Activated T-cell treated with anti-CD3 and anti-CD28 coated beads for 1 hour (primary cell): ENCODE measurements around the gene TMC8.
A peak's percentile ranks its signal among the peaks of the same experiment; 100 is the strongest.

ENCODE experiments used
- DNase-seq: peaks from one replicate; pipeline ENCODE4 v3.0.0-alpha.2; 2020; ENCODE audit warnings: low read depth

Gene TMC8

DNA sequence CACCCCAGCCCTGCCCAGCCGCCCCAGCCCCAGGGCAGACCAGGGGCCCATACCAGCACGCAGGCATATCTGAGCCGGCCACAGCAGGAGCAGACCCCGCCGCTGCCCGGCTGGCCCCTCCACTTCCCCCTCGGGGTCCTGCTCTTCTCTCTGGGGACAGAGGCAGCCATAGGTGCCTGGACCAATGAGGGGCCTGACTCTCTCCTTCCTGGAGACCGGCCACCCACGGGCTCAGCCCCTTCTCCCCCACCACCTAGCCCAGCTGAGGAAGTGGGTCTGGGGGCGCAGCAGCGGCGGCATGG lies 5.8 kb upstream of the TMC8 start:
- no peak for DNase-seq

- DNase-seq: peak; percentile 31
These were observed 5.2 kb upstream of the TMC8 start for GRCh38 chr17:78125138-78125913.

DNA sequence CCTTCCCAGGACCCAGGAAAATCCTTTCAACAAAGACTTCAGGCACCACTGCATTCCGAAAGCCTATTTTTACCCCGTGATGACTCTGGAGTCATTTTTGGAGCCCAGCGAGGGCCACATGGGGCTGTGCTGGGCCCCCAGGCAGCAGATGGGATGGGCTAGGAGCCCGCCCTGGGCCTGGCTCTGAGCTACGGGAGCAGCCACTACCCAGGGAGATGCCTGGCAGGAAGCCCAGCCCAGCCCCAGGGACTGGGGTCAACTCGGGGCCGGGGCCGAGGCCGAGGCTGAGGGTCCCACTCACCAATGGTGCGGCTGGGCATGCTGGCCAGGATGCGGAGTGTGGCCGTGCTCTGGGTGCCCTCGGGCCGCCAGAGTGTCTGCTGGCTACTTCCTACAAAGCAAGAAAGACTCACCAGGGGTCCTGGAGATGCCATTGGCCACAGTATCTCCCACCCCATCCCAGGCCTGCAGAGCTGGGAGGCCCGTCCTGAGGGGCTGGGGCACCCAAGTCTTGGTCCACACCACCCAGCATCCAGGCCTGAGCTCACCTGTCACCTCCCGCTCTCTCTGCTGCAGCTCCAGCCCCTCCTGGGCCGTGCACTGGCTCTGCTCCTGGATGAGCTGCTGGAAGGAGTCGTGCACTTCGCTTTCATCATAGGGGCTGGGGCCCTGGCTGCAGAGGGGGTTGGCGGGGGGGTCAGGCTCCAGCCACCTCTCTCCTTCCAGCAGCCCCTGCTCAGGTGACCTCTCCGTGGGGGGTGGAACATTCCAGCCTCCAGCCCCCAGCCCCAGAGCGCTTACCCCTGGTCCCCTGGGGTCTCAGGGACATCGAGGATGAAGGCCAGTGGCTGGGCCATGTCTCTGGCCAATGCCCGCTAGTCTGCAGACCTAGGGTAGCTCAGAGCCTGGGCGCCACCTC lies 4.3 kb upstream of the TMC8 start:
- DNase-seq: no peak

DNA sequence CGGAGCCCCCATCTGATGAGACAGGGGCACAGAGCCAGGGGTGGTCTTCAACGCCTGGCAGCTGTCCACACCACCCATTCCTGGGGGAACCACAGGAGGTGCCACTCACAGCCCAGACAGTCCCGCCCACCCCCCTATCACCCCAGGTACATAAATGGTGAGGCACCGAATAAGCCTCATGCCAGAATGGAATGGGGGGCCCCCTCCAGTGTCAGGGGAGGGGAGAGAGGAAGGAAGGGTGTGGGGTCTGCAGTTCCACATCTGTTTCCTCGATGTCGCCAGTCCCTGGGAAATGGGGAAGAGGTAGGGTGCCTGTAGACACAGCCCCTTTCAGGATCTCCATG lies 3.7 kb upstream of the TMC8 start:
- DNase-seq: no peak

- peak; percentile 49 for DNase-seq
These were observed 3.2 kb upstream of the TMC8 start for GRCh38 chr17:78127239-78127887.

GRCh38 chr17:78127888-78128550 lies 2.6 kb upstream of the TMC8 start:
- DNase-seq: no peak

- DNase-seq: peak; percentile 54
These were observed 1.8 kb upstream of the TMC8 start, which contains the start of gene TMC6 for GRCh38 chr17:78128551-78129350. TMC6 (minus strand) TSS chr17:78128755; CDS start chr17:78126832, 1,923 bp downstream.

DNA sequence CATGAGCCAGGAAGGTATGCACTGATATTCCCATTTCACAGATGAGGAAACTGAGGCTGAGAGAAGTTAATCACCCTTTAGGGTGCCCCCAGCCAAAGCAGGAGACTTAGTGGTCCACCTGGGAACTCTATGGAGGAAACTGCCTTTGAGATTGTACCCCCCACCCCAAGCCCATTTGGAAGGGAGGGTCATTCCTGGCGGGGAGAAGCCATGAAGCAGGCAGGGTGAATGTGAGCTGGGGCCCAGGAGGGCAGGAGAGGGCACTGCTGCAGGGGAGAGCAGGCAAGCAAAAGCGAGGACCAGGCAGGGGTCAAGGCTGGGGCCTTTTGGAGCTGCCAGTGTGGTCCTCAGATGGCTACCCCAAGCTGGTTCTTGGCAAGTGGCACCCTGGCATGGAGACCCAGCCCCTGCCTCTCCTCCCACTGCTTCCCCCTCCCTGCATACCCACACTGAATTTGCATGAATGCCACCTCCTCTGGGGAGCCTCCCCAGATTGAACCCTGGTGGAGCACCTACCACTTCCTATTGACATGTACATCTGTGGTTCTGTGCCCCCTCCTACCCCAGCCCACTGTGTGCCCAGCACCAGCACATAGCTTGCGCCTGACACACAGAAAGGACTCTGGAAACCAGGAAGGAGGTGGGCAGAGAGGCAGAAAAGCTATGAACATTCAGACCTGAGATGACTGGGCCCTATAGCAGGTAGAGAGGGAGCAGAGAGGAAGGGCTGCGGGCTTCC lies 1.1 kb upstream of the TMC8 start:
- DNase-seq: peak; percentile 39

DNA sequence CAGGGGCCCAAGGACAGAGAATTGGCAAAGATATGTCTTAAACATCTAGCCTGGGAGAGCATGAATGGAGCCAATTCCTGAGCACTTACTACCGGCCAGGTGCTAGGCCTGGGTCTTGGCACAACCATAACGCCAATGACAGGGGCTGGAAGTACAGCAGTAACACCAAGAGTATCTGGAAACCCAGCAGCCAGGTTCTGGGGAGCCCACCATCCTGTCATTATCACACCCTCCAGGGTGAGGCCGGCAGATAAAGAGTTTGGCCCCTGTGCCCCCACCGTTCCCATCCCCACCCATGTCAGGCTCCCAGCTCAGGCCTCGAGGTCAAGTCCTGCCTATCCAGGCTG lies 508 bp upstream of the TMC8 start:
- no peak for DNase-seq

GRCh38 chr17:78131172-78132083 lies 857 bp downstream of the TMC8 start:
- DNase-seq: peak; percentile 34

DNA sequence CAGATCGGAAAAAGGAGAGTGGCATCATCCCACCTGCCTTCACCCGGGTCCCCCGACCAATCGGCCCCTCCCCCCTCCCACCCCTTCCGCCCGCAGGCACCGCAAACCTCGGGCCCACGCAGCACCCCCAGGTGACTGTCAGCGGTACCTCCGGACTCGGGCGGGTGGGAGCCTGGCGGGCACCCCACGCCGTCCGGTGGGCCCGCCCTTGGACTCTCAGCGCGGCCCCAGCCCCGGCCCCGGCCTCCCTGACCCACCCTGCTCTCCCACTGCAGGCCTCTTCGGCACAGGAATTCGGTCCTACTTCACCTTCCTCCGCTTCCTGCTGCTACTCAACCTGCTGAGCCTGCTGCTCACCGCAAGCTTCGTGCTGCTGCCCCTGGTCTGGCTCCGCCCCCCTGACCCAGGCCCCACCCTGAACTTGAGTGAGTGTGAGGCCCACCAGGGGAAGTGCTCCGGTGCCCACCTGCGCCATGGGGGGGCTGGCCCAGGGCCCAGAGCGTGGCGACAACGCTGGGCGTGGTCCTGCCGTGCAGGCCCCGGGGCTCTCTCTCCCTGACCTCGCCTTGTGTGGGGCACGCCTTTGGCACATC lies 1.6 kb downstream of the TMC8 start:
- DNase-seq: peak; percentile 59

GRCh38 chr17:78132767-78133178 lies 2.2 kb downstream of the TMC8 start:
- no peak for DNase-seq

DNA sequence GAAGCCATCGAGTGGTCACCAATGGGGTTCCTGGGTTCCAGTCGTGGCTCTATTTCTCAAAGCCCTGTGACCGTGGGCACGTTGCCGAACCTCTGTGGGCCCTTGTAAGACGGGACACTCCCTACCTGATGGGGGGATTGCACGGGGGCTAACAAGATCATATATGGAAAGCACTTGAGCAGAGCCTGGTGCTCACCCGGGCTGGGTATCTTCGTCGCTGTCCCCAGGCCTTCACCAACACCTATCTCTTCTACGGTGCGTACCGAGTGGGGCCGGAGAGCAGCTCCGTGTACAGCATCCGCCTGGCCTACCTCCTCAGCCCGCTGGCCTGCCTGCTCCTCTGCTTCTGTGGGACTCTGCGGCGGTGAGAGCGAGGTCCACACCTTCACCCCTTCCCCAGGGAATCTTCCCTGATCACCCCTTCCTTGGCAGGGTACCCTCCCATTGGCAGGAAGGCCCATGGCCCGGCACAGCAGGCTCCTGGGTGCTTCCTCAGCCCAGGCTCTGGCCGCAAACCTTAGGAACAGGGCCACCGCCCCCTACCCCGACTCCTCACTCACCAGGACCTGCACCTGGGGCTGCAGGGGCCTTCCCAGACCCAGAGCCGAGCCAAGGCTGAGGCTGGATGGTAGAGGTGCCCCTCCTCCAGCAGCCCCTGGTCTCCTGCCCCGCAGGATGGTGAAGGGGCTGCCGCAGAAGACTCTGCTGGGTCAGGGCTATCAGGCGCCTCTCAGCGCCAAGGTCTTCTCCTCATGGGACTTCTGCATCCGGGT lies 2.8 kb downstream of the TMC8 start:
- no peak for DNase-seq

DNA sequence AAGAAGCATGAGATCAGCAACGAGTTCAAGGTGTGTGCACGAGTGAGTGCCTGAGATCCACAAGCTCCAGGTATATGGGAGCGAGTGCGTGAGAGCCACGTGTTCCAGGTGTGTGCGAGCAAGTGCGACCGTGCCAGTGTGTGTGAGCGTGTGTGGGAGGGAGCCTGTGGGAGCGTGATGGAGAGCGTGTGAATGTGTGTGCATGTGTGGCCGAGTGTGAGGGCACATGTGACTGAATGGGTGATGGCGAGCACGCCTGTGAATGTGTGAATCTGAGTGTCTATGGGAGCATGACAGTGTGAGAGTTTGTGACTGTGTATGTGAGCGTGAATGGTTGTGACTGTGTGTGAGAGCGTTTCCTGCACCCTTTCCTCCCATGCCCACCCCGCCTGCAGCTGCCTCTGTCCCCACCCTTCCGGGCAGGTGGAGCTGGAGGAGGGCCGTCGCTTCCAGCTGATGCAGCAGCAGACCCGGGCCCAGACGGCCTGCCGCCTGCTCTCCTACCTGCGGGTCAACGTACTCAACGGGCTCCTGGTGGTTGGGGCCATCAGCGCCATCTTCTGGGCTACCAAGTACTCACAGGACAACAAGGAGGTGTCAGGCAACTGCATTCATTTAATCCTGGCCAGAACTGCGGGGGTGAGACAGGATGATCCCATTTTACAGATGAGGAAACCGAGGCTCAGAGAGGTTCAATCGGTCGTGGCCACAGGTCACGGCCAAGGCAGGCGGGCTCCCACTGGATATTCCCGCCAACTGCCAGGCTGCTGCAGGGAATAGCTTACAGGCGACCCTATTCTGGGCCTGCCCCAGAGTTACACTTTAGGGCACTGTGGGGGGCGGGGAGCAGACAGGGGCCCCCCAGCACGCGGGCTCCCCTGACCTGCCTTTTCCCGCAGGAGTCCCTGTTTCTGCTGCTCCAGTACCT lies 3.7 kb downstream of the TMC8 start:
- DNase-seq: peak; percentile 63

DNA sequence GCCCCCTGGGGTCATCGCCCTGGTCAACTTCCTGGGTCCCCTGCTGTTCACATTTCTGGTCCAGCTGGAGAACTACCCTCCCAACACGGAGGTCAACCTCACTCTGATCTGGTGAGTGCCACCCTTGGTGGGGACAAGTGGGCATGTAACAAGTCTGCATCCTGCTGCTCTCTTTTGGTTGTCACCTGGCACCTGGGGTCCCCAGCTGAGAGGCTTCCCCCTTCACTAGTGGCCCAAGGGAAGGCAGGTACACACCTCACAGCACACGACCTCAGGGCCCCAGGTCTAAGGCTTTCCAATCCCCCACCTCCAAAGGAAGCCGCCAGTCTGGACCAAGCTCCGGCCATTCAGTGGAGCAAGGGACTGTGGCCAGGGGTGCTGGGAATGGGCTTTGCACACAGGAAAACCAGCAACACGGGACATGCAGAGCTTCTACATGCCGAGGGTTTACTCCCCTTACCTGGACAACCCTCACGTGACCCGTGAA lies 4.4 kb downstream of the TMC8 start:
- no peak for DNase-seq

DNA sequence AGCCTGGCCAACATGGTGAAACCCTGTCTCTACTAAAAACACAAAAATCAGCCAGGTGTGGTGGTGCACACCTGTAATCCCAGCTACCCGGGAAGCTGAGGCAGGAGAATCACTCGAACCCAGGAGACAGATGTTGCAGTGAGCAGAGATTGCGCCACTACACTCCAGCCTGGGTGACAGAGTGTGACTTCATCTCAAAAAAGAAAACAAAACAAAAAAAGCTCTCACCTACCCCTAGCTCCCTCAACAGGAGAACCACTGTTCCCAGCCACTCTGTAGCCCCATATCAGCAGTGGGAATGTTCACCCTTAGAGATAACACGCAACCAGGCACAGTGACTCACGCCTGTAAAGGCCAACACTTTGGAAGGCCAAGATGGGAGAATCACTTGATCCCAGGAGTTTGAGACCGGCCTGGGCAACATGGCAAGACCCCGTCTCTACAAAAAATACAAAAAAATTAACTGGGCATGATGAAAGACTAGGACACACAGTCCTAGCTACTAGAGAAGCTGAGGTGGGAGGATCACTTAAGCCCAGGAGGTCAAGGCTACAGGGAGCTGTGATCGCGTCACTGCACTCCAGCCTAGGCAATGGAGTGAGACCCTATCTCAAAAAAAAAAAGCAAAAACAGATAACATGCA lies 5.4 kb downstream of the TMC8 start:
- DNase-seq: no peak
